MM.1S (cell line): ENCODE results near the gene PLXND1.

Experiments
- DNase-seq: peaks from one replicate; pipeline ENCODE4 v3.0.0-alpha.2; 2015
- H2AFZ ChIP-seq: fragments of 300-600 bp; sonication (generic); 2 replicates; pipeline ENCODE4 v1.6.0; 2016; ENCODE audit warnings: antibody characterized with exemption, low read length
- H3F3A ChIP-seq: fragments of 300-600 bp; sonication (generic); 2 replicates; pipeline ENCODE4 v1.6.1; 2016; ENCODE audit warnings: mild to moderate bottlenecking, antibody characterized with exemption, low read length, moderate library complexity, mixed read lengths; ENCODE audit not compliant: insufficient read depth
- H3K27ac ChIP-seq: fragments of 300-600 bp; sonication (generic); 2 replicates; pipeline ENCODE4 v1.5.1; 2016; ENCODE audit warnings: mild to moderate bottlenecking, low read length
- H3K27me3 ChIP-seq: fragments of 300-600 bp; sonication (generic); replicated peaks from 2 replicates; pipeline ENCODE4 v1.6.0; 2016; ENCODE audit warnings: low read length; ENCODE audit not compliant: insufficient read depth
- H3K36me3 ChIP-seq: fragments of 300-600 bp; sonication (generic); replicated peaks from 2 replicates; pipeline ENCODE4 v1.6.1; 2016; ENCODE audit warnings: mild to moderate bottlenecking, low read length, mixed read lengths; ENCODE audit not compliant: insufficient read depth
- H3K4me1 ChIP-seq: fragments of 300-600 bp; sonication (generic); 2 replicates; pipeline ENCODE4 v1.6.1; 2016; ENCODE audit warnings: low read length, mixed read lengths
- H3K4me2 ChIP-seq: fragments of 300-600 bp; sonication (generic); 2 replicates; pipeline ENCODE4 v1.6.0; 2016; ENCODE audit warnings: low read depth, low read length
- H3K4me3 ChIP-seq: fragments of 300-600 bp; sonication (generic); 2 replicates; pipeline ENCODE4 v1.5.1; 2016; ENCODE audit warnings: low read length, mixed read lengths
- H3K79me2 ChIP-seq: fragments of 300-600 bp; sonication (generic); 2 replicates; pipeline ENCODE4 v1.6.1; 2016; ENCODE audit warnings: mixed run types, low read length, mixed read lengths
- H3K9ac ChIP-seq: fragments of 300-600 bp; sonication (generic); 2 replicates; pipeline ENCODE4 v1.6.1; 2016; ENCODE audit warnings: low read length, mixed read lengths
- H3K9me2 ChIP-seq: fragments of 300-600 bp; sonication (generic); replicated peaks from 2 replicates; pipeline ENCODE4 v1.6.1; 2016; ENCODE audit warnings: mild to moderate bottlenecking, low read length, mixed read lengths; ENCODE audit not compliant: insufficient read depth
- H3K9me3 ChIP-seq: fragments of 300-600 bp; sonication (generic); replicated peaks from 2 replicates; pipeline ENCODE4 v1.6.1; 2016; ENCODE audit warnings: mild to moderate bottlenecking, low read length, mixed read lengths; ENCODE audit not compliant: insufficient read depth
- H4K20me1 ChIP-seq: fragments of 300-600 bp; sonication (generic); 2 replicates; pipeline ENCODE4 v1.6.1; 2016; ENCODE audit warnings: mild to moderate bottlenecking, low read length, moderate library complexity, mixed read lengths; ENCODE audit not compliant: insufficient read depth
- EZH2 ChIP-seq: fragments of 300-600 bp; sonication (generic); optimal IDR thresholded peaks from 2 replicates; pipeline ENCODE3; 2017; ENCODE audit warnings: low read depth, mild to moderate bottlenecking, antibody characterized with exemption, low read length, mixed read lengths
- EZH2phosphoT487 ChIP-seq: fragments of 300-600 bp; sonication (generic); IDR thresholded peaks from 2 replicates; pipeline ENCODE4 v1.6.1; 2018; ENCODE audit warnings: antibody characterized with exemption, low read length
- TF ChIP-seq, protein P1 (sequence below): fragments of 300-600 bp; sonication (generic); IDR thresholded peaks from 2 replicates; pipeline ENCODE4 v1.5.1; 2016; ENCODE audit warnings: antibody characterized with exemption, low read length, mixed read lengths

The PLXND1 gene

DNA sequence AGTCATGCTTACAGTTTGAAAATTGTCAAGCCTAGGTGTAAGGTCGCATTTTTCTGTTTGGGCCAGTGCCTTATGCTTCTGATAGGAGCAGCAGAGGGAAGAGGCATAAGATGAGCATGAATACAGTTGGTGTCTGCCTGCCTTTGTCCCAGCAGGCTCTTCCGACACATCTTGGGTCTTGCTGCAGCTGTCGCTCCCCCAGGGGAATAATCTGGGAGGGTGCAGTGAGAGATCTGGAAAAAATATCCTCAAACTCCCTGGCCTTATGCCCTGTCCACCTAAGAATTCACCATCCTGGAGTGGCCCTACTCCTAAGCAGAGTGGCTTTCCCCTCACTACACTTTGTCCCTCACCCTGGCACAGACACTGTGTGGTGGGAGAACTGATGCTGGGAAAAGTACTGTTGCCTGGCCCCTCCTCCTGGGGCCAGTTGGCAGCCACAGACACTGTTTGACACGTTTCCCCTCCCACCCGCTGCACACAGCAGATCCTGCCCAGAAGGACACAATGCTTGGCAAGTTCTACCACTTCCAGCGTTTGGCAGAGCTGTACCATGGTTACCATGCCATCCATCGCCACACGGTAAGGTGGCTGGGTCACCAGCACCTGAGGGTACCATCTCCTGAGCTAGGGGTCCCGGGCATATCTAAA, 99.2 kb downstream of the PLXND1 start:
- Histone ChIP-seq H3K27ac (no peak overlapping the region), H3K9me2 (no peaks in the 10 kb centered on the region), H2AFZ (no peak overlapping the region), H3K27me3 (no peaks in the 10 kb centered on the region), H3K9me3 (no peaks in the 10 kb centered on the region), H3F3A (0 out of 2 replicates have a peak, but pooled peaks cover 5% of the 10 kb centered on the region), H3K4me1 (peaks cover 25% of the 10 kb centered on the region), H4K20me1 (no peaks in the 10 kb centered on the region), H3K79me2 (no peaks in the 10 kb centered on the region), H3K4me2 (no peak overlapping the region), H3K4me3 (no peak overlapping the region), H3K9ac (no peak overlapping the region), H3K36me3 (no peaks in the 10 kb centered on the region)
- DNase-seq, result no peak
- TF ChIP-seq EZH2phosphoT487 (no peak), EZH2 (no peak)
- TF ChIP-seq, protein P1, sequence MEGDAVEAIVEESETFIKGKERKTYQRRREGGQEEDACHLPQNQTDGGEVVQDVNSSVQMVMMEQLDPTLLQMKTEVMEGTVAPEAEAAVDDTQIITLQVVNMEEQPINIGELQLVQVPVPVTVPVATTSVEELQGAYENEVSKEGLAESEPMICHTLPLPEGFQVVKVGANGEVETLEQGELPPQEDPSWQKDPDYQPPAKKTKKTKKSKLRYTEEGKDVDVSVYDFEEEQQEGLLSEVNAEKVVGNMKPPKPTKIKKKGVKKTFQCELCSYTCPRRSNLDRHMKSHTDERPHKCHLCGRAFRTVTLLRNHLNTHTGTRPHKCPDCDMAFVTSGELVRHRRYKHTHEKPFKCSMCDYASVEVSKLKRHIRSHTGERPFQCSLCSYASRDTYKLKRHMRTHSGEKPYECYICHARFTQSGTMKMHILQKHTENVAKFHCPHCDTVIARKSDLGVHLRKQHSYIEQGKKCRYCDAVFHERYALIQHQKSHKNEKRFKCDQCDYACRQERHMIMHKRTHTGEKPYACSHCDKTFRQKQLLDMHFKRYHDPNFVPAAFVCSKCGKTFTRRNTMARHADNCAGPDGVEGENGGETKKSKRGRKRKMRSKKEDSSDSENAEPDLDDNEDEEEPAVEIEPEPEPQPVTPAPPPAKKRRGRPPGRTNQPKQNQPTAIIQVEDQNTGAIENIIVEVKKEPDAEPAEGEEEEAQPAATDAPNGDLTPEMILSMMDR, result no peak

GRCh38 chr3:129506231-129506742, 100.2 kb downstream of the PLXND1 start:
- Histone ChIP-seq H3K27me3 (no peaks in the 10 kb centered on the region), H4K20me1 (no peaks in the 10 kb centered on the region), H3K4me2 (no peak overlapping the region), H3K27ac (no peak overlapping the region), H3K36me3 (no peaks in the 10 kb centered on the region), H3F3A (0 out of 2 replicates have a peak, but pooled peaks cover 5% of the 10 kb centered on the region), H3K9ac (no peak overlapping the region), H3K4me1 (peaks cover 25% of the 10 kb centered on the region), H3K4me3 (no peak overlapping the region), H3K9me2 (no peaks in the 10 kb centered on the region), H3K9me3 (no peaks in the 10 kb centered on the region), H2AFZ (no peak overlapping the region), H3K79me2 (no peaks in the 10 kb centered on the region)
- TF ChIP-seq EZH2, result no peak
- no peak for TF ChIP-seq EZH2phosphoT487
- TF ChIP-seq, protein P1, result no peak
- DNase-seq, result no peak

- peak overlapping the region; percentile 44; the same call in 1 of the 2 replicates for H3K27ac ChIP-seq
- no peak overlapping the region for H2AFZ ChIP-seq
- H3K9me3 ChIP-seq, result no peaks in the 10 kb centered on the region
- no peak overlapping the region for H3K4me3 ChIP-seq
- H3K4me2 ChIP-seq, result no peak overlapping the region
- no peaks in the 10 kb centered on the region for H4K20me1 ChIP-seq
- no peaks in the 10 kb centered on the region for H3K79me2 ChIP-seq
- 0 out of 2 replicates have a peak, but pooled peaks cover 5% of the 10 kb centered on the region for H3F3A ChIP-seq
- no peak overlapping the region for H3K9ac ChIP-seq
- DNase-seq, result no peak
- H3K9me2 ChIP-seq, result no peaks in the 10 kb centered on the region
- TF ChIP-seq EZH2phosphoT487 (no peak), EZH2 (no peak)
- TF ChIP-seq, protein P1, result no peak
- H3K4me1 ChIP-seq, result peaks cover 25% of the 10 kb centered on the region
- no peaks in the 10 kb centered on the region for H3K36me3 ChIP-seq
- no peaks in the 10 kb centered on the region for H3K27me3 ChIP-seq
These were observed 101.1 kb downstream of the PLXND1 start for GRCh38 chr3:129505341-129505740.
